ENCODE measurements around the gene SDK1.

The SDK1 gene

GRCh38 chr7:4017081-4017480 lies 716.0 kb downstream of the SDK1 start:
- H3K4me1 ChIP-seq (ENCODE audit: control insufficient read depth, low read length): no peaks in the 10 kb centered on the region
- H3K4me3 ChIP-seq (ENCODE audit: low read length): no peak overlapping the region
- TF ChIP-seq CTCF (IDR thresholded peaks at IDR 0.05; ENCODE audit: low read depth, low read length, poor library complexity, severe bottlenecking) (no peak), EZH2phosphoT487 (IDR thresholded peaks at IDR 0.05; ENCODE audit: borderline replicate concordance, low read length) (no peak)
- H3K36me3 ChIP-seq (ENCODE audit: control insufficient read depth, low read length): no peaks in the 10 kb centered on the region
- no peaks in the 10 kb centered on the region for H4K20me1 ChIP-seq (ENCODE audit: control insufficient read depth, insufficient read depth, low read depth, low read length)
- no peak overlapping the region for H3K27ac ChIP-seq (ENCODE audit: low read depth, low read length)
- peaks cover 24% of the 10 kb centered on the region; the same call in 1 of the 2 replicates for H3K9me3 ChIP-seq (ENCODE audit: control insufficient read depth, insufficient read depth, low read length)
- H3K9me2 ChIP-seq (replicated peaks; ENCODE audit: control insufficient read depth, low read length): no peaks in the 10 kb centered on the region
- no peaks in the 10 kb centered on the region for H3K27me3 ChIP-seq (ENCODE audit: control insufficient read depth, low read length)
- no peak overlapping the region for H3K4me2 ChIP-seq (ENCODE audit: low read length)
- no peaks in the 10 kb centered on the region for H3K79me2 ChIP-seq (ENCODE audit: control insufficient read depth, low read length)
- H3F3A ChIP-seq (ENCODE audit: control insufficient read depth, insufficient read depth): no peaks in the 10 kb centered on the region

DNA sequence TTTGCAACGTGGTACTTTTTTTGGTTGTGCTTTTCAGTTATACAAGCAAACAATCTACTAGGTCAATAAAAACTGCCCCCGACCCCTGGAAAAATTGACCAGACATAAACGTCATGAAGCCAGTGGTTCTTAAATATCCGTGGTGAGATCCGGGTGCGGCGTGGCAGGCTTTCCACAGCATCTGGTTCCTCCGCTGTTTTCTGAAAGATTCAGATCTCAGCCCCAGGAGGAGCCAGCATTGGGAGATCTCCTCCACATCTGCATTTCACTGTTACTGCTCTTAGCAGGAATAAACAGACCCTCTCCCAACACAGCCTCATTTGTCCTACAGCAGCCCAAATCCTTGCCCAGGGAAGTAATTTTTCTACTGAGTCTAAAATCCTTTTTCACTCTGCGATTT lies 716.7 kb downstream of the SDK1 start:
- Histone ChIP-seq H3K9me3 (ENCODE audit: control insufficient read depth, insufficient read depth, low read length) (peaks cover 24% of the 10 kb centered on the region; the same call in 1 of the 2 replicates), H3K36me3 (ENCODE audit: control insufficient read depth, low read length) (no peaks in the 10 kb centered on the region), H3K4me3 (ENCODE audit: low read length) (no peak overlapping the region), H3K4me2 (ENCODE audit: low read length) (no peak overlapping the region), H3K27ac (ENCODE audit: low read depth, low read length) (no peak overlapping the region), H3K27me3 (ENCODE audit: control insufficient read depth, low read length) (no peaks in the 10 kb centered on the region), H3K9me2 (replicated peaks; ENCODE audit: control insufficient read depth, low read length) (no peaks in the 10 kb centered on the region), H3F3A (ENCODE audit: control insufficient read depth, insufficient read depth) (no peaks in the 10 kb centered on the region), H3K79me2 (ENCODE audit: control insufficient read depth, low read length) (no peaks in the 10 kb centered on the region), H3K4me1 (ENCODE audit: control insufficient read depth, low read length) (no peaks in the 10 kb centered on the region), H4K20me1 (ENCODE audit: control insufficient read depth, insufficient read depth, low read depth, low read length) (no peaks in the 10 kb centered on the region)
- TF ChIP-seq CTCF (IDR thresholded peaks at IDR 0.05; ENCODE audit: low read depth, low read length, poor library complexity, severe bottlenecking) (no peak), EZH2phosphoT487 (IDR thresholded peaks at IDR 0.05; ENCODE audit: borderline replicate concordance, low read length) (no peak)

- H3K9me3 ChIP-seq (ENCODE audit: control insufficient read depth, insufficient read depth, low read length): peaks cover 24% of the 10 kb centered on the region; the same call in 1 of the 2 replicates
- no peak for TF ChIP-seq CTCF (IDR thresholded peaks at IDR 0.05; ENCODE audit: low read depth, low read length, poor library complexity, severe bottlenecking)
- no peak for TF ChIP-seq EZH2phosphoT487 (IDR thresholded peaks at IDR 0.05; ENCODE audit: borderline replicate concordance, low read length)
- H4K20me1 ChIP-seq (ENCODE audit: control insufficient read depth, insufficient read depth, low read depth, low read length): no peaks in the 10 kb centered on the region
- H3K4me3 ChIP-seq (ENCODE audit: low read length): no peak overlapping the region
- no peaks in the 10 kb centered on the region for H3K36me3 ChIP-seq (ENCODE audit: control insufficient read depth, low read length)
- no peaks in the 10 kb centered on the region for H3K79me2 ChIP-seq (ENCODE audit: control insufficient read depth, low read length)
- H3K27me3 ChIP-seq (ENCODE audit: control insufficient read depth, low read length): no peaks in the 10 kb centered on the region
- no peak overlapping the region for H3K27ac ChIP-seq (ENCODE audit: low read depth, low read length)
- no peak overlapping the region for H3K4me2 ChIP-seq (ENCODE audit: low read length)
- no peaks in the 10 kb centered on the region for H3K9me2 ChIP-seq (replicated peaks; ENCODE audit: control insufficient read depth, low read length)
- no peaks in the 10 kb centered on the region for H3F3A ChIP-seq (ENCODE audit: control insufficient read depth, insufficient read depth)
- H3K4me1 ChIP-seq (ENCODE audit: control insufficient read depth, low read length): no peaks in the 10 kb centered on the region
These were observed 717.7 kb downstream of the SDK1 start for GRCh38 chr7:4018601-4019316.

Data from DOHH2 (cell line).